Epithelial cell of prostate (primary cell): ENCODE measurements around the gene TRPM5.

ENCODE experiments used
- DNase-seq: peaks from one replicate; pipeline ENCODE4 v3.0.0-alpha.2; 2011; ENCODE audit warnings: low read depth, low spot score
- H3K27ac ChIP-seq: fragments of 450-650 bp; 2 replicates; pipeline ENCODE4 v1.5.1; 2017; ENCODE audit warnings: mild to moderate bottlenecking

Gene TRPM5

DNA sequence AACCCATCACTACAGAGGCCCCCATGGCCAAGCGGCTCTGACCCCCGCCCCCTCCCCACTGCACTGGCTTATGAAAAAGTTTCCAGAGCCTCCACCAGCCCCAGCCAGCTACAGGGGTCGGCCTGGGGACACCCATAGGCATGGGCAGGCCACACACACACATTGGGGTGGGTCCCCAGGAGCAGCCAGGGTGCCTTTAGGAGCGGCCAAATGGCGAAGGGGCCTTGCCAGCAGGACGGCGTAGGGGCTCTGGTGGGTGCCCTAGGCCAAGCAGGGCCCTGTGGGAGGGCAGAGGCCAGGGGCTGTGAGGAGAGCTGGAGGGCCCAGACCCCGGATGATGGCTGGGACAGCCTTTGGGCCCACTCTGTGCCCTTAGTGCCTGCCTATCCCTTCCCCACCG lies 33.7 kb downstream of the TRPM5 start:
- no peak overlapping the region for H3K27ac ChIP-seq
- no peak for DNase-seq

DNA sequence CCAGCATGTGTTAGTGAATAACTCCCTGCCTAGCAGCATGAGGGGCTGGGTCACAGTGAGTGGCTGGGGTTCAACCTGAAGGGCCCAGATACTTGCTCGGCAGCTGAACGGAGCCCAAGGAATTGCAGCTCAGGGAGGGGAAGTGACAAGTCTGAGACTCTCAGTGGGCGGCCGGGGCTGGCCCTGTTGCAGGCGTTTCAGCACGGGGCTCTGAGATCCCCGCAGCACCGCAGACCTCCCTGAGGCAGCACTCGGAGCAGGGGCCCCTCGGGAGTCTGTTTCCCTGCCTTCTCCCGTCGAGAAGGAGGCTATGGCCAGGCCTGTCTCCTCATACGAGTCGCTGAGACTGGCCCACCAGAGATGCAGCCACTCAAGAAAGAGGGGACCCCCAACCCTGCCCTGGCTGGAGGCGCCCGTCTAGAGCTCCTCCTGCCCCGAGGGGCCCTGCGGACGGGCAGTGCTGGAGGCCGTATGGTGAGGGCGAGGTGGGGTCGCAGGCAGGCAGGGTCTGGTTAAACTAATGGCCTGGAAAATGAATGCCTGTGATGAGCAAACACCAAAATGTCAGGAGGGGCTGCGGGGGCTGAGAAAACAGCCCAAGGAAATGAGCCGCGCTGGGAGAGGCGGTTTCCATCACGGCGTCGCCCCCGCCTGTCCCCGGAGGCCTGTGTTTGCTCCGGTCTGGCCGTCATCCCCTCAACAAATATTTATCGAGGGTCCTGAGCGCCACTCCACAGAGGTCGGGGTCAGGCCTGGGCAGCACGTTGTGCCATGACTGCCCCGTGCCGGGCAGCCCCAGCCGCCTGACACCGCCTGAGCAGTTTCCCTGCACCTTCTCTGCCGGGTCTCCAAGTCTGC lies 34.5 kb downstream of the TRPM5 start:
- no peak overlapping the region for H3K27ac ChIP-seq
- no peak for DNase-seq

DNA sequence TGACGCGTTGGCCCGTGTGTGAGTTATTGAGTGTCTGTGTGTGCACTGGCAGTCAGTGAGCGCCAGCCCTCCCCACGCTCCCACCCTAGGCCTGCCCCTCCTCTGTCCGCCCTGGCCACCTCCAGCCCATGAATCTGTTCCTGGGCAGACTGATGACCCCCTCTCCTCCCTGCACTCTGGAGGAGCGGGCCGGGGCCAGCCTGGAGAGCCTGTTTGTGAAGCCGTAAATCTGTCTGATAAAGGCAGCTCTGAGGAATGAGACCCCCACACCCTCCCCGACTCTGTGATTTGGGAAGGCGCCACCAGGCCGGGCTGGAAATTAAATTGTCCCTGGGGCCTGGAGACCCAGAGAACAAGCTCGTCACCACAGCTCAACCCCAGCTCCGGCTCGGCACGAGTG lies 35.2 kb downstream of the TRPM5 start:
- H3K27ac ChIP-seq: no peak overlapping the region
- DNase-seq: no peak

DNA sequence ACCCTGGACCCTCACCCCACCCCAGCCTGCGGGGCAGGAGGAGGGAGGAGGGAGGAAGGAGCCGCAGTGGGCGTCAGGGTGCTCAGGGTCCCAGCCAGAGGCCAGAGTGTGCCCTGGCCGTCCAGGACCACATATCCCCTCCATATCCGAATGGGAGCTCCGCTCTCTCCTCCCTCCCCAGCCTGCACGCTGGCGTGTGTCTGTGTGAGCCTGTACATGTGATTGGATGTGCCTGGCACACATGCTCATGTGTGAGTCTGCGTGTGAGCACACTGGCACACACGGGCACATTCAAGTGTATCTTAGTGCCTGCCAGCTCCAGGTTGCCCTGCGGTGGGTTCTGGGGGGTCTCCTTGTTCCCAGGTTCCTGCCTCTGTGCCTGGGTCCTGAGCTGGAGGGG lies 35.6 kb downstream of the TRPM5 start:
- DNase-seq: no peak
- no peak overlapping the region for H3K27ac ChIP-seq

DNA sequence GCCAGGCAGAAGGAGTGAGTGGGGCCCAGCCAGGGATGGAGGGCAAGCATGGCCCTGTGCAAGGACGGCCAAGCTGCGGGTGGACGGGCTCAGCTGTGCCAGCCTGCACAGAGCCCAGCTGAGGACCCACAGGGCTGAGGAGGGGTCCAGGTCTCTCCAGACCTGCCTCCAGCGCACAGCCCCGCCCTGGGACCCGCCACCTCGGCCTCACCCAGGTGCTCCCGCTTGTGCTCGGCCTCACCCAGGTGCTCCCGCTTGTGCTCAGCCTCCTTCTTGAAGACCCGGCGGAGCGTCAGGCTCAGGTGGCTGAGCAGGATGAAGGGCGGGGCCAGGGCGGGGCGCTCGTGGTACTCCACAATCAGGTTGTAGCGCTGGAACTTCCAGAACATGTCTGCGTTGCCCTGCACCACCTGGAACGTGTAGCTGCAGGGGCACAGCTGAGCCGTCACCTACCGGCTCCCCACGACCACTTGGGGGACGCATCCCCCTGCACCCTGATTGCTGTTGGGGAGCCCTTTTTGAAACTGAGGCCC lies 37.4 kb downstream of the TRPM5 start:
- no peak overlapping the region for H3K27ac ChIP-seq
- no peak for DNase-seq

DNA sequence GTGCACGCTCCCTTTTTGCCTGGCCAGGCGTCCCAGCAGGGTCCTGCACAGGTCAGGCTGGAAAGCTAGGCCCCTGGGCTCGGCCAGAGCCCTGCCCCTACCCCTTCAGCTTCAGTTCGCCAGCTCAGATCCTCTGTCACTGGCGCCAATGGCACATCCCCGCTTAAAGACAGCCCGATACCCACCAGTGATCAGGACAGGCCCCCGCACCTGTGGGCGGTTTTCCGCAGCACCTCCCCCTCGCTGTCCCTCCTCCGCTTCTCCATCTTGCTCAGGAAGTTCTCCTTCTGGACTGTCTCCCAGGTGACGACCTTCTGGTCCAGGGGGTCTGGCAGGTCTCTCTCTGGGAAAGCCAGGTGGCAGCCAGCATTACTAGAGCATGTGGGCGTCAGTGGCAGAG lies 37.9 kb downstream of the TRPM5 start:
- no peak overlapping the region for H3K27ac ChIP-seq
- DNase-seq: no peak

DNA sequence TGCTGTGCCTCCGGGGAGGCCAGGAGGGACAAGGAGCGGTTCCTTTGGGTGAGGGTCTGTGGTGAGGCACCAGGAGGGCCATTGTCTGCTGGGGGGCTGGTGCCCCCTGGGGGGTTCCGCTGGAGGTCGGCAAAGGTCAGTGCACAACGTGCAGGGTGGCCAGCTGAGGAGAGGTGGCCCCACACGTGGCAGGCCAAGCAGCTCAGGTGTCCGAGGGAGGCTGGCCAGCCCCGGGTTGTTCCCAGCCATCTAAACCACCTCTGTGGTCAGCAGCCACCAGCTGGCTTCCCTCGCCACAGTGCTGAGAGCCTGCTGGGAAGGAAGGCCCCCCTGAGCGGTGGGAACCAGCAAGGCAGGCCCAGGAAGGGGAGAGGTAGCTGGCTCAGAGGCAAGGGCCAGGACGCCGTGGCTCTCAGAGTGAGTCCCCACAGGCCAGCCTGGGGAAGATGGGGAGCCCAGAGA lies 39.5 kb downstream of the TRPM5 start:
- H3K27ac ChIP-seq: no peak overlapping the region
- DNase-seq: no peak

DNA sequence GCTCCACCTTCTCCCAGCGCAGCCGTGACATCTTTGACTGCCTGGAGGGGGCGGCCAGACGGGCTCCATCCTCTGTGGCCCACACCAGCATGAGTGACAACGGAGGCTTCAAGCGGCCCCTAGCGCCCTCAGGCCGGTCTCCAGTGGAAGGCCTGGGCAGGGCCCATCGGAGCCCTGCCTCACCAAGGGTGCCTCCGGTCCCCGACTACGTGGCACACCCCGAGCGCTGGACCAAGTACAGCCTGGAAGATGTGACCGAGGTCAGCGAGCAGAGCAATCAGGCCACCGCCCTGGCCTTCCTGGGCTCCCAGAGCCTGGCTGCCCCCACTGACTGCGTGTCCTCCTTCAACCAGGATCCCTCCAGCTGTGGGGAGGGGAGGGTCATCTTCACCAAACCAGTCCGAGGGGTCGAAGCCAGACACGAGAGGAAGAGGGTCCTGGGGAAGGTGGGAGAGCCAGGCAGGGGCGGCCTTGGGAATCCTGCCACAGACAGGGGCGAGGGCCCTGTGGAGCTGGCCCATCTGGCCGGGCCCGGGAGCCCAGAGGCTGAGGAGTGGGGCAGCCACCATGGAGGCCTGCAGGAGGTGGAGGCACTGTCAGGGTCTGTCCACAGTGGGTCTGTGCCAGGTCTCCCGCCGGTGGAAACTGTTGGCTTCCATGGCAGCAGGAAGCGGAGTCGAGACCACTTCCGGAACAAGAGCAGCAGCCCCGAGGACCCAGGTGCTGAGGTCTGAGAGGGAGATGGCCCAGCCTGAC lies 41.2 kb downstream of the TRPM5 start:
- H3K27ac ChIP-seq: no peak overlapping the region
- DNase-seq: no peak

DNA sequence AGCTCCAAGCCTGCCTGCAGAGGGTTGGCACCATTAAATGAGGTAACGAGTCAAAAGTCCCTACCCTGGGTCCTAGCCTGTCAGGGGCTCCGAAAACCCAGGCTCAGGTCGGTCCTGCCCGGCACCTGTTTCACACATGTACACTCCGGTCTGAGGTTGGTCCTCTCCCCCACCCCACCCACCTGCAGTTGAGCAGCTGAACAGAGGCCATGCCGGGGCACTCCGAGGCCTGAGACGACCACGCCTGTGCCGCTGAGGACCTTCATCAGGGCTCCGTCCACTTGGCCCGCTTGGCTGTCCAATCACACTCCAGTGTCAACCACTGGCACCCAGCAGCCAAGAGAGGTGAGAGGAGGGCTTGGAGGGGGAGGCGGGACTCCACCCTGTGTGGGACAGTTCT lies 42.2 kb downstream of the TRPM5 start:
- DNase-seq: no peak
- H3K27ac ChIP-seq: no peak overlapping the region

DNA sequence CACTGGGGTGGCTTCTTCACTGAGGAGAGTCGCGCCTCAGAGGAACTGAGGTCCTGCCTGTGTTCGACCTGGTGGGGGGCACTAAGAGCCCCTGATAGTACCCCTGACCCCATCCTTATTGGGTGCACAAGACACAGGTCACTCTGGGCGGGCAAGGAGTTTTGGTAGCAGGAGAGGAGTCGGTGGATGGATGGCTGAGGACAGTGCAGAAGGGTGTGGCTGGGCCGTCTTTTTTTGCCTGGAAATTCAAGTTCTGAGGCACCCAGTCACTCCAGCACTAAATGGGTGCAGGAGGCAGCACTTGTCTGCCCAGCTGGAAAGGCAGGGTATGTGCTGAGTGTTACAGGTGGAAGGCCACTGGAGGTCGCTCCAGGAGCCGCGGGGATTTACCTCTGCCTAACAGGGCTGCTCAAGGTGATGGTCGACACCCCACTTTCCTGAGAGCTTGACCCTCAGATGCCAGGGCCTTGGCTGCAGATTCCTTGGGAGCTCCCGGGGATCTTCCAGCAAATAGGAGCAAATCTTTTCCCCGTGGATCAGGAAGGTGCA lies 42.8 kb downstream of the TRPM5 start:
- no peak for DNase-seq

DNA sequence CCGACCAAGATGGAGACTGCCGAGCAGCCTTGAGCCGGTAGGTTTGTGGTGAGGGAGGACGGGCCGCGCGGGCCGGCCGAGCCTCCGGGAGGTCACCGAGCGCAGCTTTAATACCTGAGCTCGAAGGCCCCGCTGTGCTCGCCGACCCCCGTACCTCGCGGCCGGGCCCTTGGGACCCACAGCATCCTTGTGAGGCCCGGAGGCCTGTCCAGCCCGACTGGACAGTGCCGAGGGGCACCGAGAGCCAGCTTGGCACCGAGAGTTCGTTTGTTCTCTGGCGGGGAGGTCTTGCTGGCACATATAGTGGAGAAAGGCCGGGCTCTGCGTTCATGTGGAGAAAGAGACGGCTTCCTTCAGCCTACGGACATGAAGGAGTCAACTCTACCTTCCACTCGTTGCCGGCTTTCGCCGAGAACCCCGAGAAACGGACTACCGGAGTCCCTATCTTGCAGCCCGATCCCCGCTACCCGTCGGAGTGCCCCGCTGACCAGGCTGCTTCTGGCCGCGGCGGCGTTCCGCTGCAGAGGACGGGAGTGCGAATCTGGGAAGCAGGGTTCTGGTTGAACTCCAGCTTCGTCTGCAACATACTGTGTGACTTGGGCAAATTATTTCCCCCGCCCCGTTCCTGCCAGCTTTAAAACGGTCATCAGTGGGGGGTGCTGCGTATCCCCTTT lies 43.4 kb downstream of the TRPM5 start:
- DNase-seq: no peak
- H3K27ac ChIP-seq: peak overlapping the region; percentile 91

More for the DNA sequence above, 42.8 kb downstream of the TRPM5 start:
- H3K27ac ChIP-seq: peak overlapping the region; percentile 91

DNA sequence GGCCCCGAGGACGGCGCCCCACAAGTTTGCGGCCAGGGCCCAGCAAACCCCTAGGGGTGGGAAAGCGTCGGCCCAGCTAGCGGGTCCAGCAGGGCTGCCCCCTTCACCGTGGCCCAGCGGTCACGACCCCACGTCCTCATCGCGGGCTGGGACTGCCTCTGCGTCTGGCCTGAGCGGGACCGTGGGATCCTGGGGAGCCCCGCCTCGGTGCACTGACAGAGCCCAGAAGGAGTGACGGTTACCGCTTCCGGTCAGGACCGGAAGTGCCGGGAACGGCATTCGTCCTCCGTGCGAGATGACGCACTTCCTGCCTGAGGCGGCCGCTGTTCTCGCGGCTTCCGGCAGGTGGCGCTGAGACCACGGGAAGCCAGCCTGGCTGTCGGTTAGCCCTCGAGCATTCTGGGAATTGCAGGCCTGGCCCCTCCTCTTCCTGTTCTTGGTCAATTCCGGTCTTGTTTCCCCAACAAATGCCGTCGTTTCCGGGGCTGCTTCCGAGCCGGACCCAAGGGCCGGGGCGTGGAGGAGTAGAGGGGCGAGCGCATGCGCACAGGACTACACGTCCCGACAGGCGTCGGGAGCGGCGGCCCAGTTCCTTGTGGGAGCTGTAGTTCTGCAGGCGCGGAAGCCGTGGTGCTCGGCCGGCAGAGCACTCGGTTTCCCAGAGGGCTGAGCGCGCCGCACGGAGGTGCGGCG lies 44.1 kb downstream of the TRPM5 start, which contains the start of gene TSSC4:
TSSC4 (plus strand) TSS at position 682 of the 693 bp plus-strand sequence. CDS start 1,884 bp downstream, outside the sequence.
- DNase-seq: peak; percentile 98
- peak within 1 kb of the TSS; percentile 91 for H3K27ac ChIP-seq

DNA sequence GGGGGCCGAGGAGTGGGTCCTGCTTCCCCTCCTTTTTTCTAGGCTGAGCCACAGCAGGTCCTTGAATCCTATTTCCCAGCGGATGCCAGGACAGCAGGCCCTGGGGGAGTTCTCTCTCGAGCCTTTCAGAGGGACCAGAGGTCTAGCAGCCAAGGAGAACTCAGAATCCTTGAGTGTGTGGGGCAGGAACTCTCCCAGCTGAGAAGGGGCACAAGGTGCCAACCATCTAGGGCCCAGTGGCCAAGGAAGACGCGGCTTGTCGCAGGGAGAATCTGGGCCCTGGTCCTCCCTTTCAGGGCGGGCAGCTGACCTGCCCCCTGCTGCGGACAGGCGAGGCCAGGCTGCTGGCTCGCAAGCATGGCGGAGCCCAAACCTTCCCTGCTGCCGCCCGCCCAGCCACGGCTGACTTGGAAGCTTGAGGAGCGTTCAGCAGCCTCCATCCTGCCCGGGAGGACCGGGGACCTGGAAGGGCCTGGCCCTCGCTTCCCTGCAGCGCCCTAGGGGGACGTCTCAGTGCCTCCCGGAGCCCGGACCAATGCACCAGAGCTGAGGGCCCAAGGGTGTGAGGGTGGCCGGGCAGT lies 44.7 kb downstream of the TRPM5 start:
- no peak for DNase-seq
- H3K27ac ChIP-seq: peak overlapping the region; percentile 91

DNA sequence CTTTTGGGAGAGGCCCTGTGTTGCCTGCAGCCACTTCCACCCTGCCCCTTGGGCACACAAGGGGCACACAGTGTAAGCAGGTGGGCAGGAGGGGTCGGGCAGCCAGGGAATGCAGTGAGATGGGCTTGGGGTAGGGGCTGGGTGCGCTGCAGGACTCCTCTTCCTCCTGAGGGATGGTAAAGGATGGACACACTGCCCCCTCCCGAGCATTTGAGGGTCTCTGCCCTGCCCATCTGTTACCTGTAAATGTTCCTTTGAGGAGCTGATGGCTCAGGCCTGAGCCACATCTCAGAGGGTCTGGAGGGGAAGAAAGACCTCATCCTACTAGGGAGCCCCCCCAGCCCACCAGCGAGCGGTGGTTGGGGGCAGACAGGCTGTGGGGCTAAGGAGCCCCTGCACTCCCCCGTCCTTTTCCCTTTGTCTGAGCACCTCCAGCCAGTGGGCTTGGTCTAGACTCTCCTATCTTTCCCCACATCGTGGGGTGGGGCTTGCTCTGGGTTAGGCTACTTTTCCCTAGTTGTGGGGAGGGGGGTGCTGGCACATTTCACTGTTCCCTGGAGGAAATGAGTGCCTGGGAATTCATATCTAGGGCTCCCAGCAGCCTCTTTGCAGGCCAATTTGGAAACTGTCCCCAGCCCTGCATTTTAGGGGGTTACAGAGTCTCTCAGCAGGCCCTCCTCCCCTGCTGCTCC lies 45.5 kb downstream of the TRPM5 start:
- DNase-seq: no peak
- H3K27ac ChIP-seq: peak overlapping the region; percentile 91

DNA sequence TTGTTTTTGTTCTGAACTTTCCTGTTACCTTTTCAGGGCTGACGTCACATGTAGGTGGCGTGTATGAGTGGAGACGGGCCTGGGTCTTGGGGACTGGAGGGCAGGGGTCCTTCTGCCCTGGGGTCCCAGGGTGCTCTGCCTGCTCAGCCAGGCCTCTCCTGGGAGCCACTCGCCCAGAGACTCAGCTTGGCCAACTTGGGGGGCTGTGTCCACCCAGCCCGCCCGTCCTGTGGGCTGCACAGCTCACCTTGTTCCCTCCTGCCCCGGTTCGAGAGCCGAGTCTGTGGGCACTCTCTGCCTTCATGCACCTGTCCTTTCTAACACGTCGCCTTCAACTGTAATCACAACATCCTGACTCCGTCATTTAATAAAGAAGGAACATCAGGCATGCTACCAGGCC lies 47.3 kb downstream of the TRPM5 start:
- no peak overlapping the region for H3K27ac ChIP-seq
- DNase-seq: no peak

DNA sequence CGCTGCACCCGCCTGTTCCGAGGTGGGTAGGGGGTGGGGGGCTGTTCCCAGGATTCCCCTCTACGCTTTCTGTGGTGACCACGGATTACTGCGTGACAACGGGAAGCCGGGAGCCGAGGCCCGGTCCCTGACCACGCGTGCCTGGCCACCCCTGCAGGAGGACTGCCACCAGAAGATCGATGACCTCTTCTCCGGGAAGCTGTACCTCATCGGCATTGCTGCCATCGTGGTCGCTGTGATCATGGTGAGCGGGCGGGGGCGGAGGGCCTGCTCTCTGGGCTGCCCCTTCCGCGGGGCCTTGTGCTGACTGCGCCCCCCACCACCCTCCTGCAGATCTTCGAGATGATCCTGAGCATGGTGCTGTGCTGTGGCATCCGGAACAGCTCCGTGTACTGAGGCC lies 47.8 kb downstream of the TRPM5 start:
- DNase-seq: no peak
- no peak overlapping the region for H3K27ac ChIP-seq

DNA sequence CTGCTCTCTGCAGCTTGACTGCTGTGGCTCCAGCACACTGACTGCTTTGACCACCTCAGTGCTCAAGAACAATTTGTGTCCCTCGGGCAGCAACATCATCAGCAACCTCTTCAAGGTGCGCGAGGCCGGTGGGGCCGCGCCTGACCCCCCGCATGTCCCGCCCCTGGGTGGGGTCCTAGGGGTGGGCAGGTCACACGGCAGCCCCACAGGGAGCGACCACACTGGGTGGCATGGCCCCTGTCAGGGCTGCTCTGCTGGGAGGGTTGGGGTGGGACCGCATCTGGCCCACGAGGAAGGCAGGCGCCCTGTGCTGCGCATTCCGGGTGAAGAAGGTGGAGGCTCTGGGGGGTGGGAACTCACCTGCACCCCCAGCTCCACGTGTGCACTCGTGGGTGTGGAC lies 48.5 kb downstream of the TRPM5 start:
- H3K27ac ChIP-seq: no peak overlapping the region
- DNase-seq: no peak

DNA sequence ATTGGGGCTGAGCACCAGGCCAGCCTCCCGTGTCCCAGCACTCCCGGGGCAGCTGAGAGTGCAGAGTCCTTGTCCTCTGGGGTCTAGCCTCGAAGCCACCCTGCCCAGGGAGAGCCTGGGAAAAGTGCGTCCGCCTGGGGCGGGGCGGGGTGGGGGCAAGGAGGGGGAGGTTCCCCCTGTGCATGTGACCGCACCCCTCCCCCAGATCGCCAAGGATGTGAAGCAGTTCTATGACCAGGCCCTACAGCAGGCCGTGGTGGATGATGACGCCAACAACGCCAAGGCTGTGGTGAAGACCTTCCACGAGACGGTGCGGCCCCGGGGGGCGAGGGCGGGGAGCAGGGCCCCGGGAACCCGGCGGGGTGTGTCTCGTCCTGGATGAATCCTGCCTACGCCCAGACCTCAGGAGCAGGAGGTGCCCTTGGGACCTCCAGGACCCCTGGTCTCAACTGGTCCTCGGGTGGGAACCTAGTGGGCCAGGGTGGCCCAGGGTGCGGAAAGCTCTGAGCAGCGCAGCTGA lies 49.0 kb downstream of the TRPM5 start:
- DNase-seq: no peak
- H3K27ac ChIP-seq: no peak overlapping the region

DNA sequence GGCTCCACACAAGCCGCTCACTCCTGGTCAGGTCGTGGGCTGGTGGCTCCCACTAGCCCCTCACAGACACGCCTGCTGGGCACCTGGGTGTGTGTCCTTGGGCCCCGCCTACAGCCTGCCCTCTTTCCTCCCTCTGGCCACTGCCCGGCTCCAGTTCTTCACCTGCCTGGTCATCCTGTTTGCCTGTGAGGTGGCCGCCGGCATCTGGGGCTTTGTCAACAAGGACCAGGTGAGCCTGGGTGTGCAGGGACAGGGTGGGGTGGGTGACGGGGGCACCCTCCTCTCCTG lies 49.6 kb downstream of the TRPM5 start:
- no peak overlapping the region for H3K27ac ChIP-seq

More for the DNA sequence above, 49.6 kb downstream of the TRPM5 start:
- DNase-seq: no peak
